Measurements from ENCODE around the gene SRRM2. TPM values are rescaled to one million over a fixed set of nuclear protein-coding genes. Genes with fewer than 3 reads are reported as not detected.
A peak's percentile ranks its signal among the peaks of the same experiment; 100 is the strongest.

SRRM2 gene
- total RNA-seq, 2 donors from 2014 or later: 843 to 876 TPM

DNA sequence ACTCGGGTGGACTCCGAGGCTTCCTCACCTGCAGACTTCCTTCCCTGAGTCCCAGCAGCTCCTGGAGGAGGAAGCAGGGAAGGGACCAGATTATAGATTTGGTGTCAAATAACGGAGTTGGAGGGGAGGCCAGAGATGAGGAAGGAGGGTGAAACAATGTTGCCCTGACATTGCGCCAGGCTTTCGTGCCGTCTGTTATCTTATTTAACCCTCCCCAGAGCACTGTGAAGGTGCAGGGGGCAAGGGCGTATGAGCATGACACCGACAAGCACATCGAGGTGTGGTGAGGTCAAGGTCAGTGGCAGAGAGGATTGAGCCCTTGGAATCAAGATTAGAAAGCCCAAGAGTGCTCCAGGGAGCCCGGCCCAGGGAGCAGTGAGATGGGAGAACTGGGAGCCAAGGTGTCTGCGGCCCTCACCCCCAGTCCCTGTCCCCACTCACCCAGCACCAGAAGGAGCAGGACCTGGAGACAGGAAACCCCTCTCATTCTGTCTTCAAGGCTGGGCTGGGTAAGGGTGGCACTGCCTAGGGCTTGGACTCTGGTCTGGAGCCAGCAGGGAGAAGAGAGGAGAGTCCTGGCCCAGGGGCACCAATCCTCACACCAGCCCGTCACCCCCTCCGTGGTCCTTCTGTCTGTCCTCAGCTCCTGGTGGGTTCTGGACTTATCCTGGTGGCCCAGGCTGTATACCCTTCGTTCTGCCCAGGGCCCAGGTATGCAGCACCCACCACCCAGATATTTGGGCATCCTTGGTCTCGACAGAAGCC, 33.8 kb downstream of the SRRM2 start:
- Mint-ChIP-seq H3K27me3 (ENCODE audit: insufficient read depth) (peaks cover 22% of the 10 kb centered on the region), H3K9me3 (no peaks in the 10 kb centered on the region), H3K4me3 (no peak overlapping the region), H3K36me3 (ENCODE audit: low read depth) (no peaks in the 10 kb centered on the region), H3K27ac (no peak overlapping the region), H3K4me1 (peaks cover 2% of the 10 kb centered on the region)
- Histone ChIP-seq H3K9ac (ENCODE audit: extremely low read depth, low read length, poor library complexity, severe bottlenecking) (no peak overlapping the region), H3K36me3 (ENCODE audit: control insufficient read depth, insufficient read depth, low read length) (no peaks in the 10 kb centered on the region), H3K27me3 (ENCODE audit: control insufficient read depth, insufficient read depth, low read length, poor library complexity, severe bottlenecking) (peaks cover 28% of the 10 kb centered on the region), H3K4me3 (ENCODE audit: low read length) (no peak overlapping the region), H3K9me3 (ENCODE audit: control insufficient read depth, low read length) (no peaks in the 10 kb centered on the region), H3K27ac (ENCODE audit: low read depth, low read length) (no peak overlapping the region), H3K4me1 (ENCODE audit: control insufficient read depth, insufficient read depth, low read length) (peaks cover 5% of the 10 kb centered on the region)
- DNase-seq: peak; percentile 43
- TF ChIP-seq CTCF (conservative IDR thresholded peaks at IDR 0.05): no peak
- WGBS, 2 experiments (ENCODE audit: insufficient coverage in 1 of 2, insufficient read length in 1 of 2): 90% methylated on average over 11 to 15 of the region's 15 CpGs

DNA sequence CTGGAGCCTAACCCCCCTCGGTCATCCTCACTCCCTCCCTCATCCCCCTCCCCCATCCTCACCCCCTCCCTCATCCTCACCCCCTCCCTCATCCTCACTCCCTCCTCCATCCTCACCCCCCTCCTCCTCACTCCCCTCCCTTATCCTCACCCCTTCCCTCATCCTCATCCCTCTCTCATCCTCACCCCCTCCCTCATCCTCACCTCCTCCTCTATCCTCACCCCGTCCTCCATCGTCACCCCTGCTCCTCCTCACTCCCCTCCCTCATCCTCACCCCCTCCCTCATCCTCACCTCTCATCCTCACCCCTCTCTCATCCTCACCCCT, 34.4 kb downstream of the SRRM2 start:
- Mint-ChIP-seq H3K27ac (no peak overlapping the region), H3K9me3 (no peaks in the 10 kb centered on the region), H3K4me3 (no peak overlapping the region), H3K27me3 (ENCODE audit: insufficient read depth) (peaks cover 23% of the 10 kb centered on the region), H3K4me1 (peaks cover 2% of the 10 kb centered on the region), H3K36me3 (ENCODE audit: low read depth) (no peaks in the 10 kb centered on the region)
- Histone ChIP-seq H3K27ac (ENCODE audit: low read depth, low read length) (no peak overlapping the region), H3K27me3 (ENCODE audit: control insufficient read depth, insufficient read depth, low read length, poor library complexity, severe bottlenecking) (peaks cover 28% of the 10 kb centered on the region), H3K9me3 (ENCODE audit: control insufficient read depth, low read length) (no peaks in the 10 kb centered on the region), H3K4me3 (ENCODE audit: low read length) (no peak overlapping the region), H3K36me3 (ENCODE audit: control insufficient read depth, insufficient read depth, low read length) (no peaks in the 10 kb centered on the region), H3K9ac (ENCODE audit: extremely low read depth, low read length, poor library complexity, severe bottlenecking) (no peak overlapping the region), H3K4me1 (ENCODE audit: control insufficient read depth, insufficient read depth, low read length) (peaks cover 5% of the 10 kb centered on the region)
- WGBS, 2 experiments (ENCODE audit: insufficient coverage in 1 of 2, insufficient read length in 1 of 2): 62% methylated on average over 2 of the region's 3 CpGs; no CpG with 5 or more reads in 1 of the 2 experiments
- DNase-seq: no peak
- no peak for TF ChIP-seq CTCF (conservative IDR thresholded peaks at IDR 0.05)

- H3K4me1 ChIP-seq (ENCODE audit: control insufficient read depth, insufficient read depth, low read length): peaks cover 5% of the 10 kb centered on the region
- Mint-ChIP-seq H3K27ac (no peak within 1 kb of the TSS), H3K36me3 (ENCODE audit: low read depth) (no peaks in the 10 kb centered on the region), H3K4me1 (peaks cover 2% of the 10 kb centered on the region), H3K4me3 (no peak within 1 kb of the TSS), H3K27me3 (ENCODE audit: insufficient read depth) (peaks cover 25% of the 10 kb centered on the region), H3K9me3 (no peaks in the 10 kb centered on the region)
- no peak within 1 kb of the TSS for H3K27ac ChIP-seq (ENCODE audit: low read depth, low read length)
- no peak for DNase-seq
- H3K9ac ChIP-seq (ENCODE audit: extremely low read depth, low read length, poor library complexity, severe bottlenecking): no peak within 1 kb of the TSS
- no peak for TF ChIP-seq CTCF (conservative IDR thresholded peaks at IDR 0.05)
- WGBS, 2 experiments (ENCODE audit: insufficient coverage in 1 of 2, insufficient read length in 1 of 2): 72 to 82% methylated on average over 5 to 10 of the region's 10 CpGs
- peaks cover 28% of the 10 kb centered on the region for H3K27me3 ChIP-seq (ENCODE audit: control insufficient read depth, insufficient read depth, low read length, poor library complexity, severe bottlenecking)
- no peaks in the 10 kb centered on the region for H3K36me3 ChIP-seq (ENCODE audit: control insufficient read depth, insufficient read depth, low read length)
- no peak within 1 kb of the TSS for H3K4me3 ChIP-seq (ENCODE audit: low read length)
- H3K9me3 ChIP-seq (ENCODE audit: control insufficient read depth, low read length): no peaks in the 10 kb centered on the region
Measured at GRCh38 chr16:2787406-2787805, 35.0 kb downstream of the SRRM2 start, which contains the start of gene PRSS33. Gene PRSS33 (minus strand): TSS chr16:2787560. CDS start chr16:2786547, 1,013 bp downstream.

All from endodermal cell (in vitro differentiated cells).